ENCODE results near the gene CNTNAP3.
"Not testable (repeated sequence)": the region's sequence is repeated elsewhere in the genome, so short reads cannot be mapped to it uniquely, and the experiment has no call there.

GRCh38 chr9:39205842-39206241, 82.1 kb downstream of the CNTNAP3 start:
- not testable (repeated sequence) for TF ChIP-seq CTCF (IDR thresholded peaks at IDR 0.05); POLR2A (IDR thresholded peaks at IDR 0.05; ENCODE audit: low read length); MAX (IDR thresholded peaks at IDR 0.05); REST (IDR thresholded peaks at IDR 0.05)

Data from A549 (cell line).